HG02981 (cell line): ENCODE measurements around the gene PTK6.

Source experiments
- ATAC-seq: cut with Tn5 transposase; IDR thresholded peaks from one replicate; pipeline ENCODE4 v1.9.1; 2021; ENCODE audit warnings: mild to moderate bottlenecking, moderate library complexity; ENCODE audit not compliant: unreplicated experiment

PTK6 gene

DNA sequence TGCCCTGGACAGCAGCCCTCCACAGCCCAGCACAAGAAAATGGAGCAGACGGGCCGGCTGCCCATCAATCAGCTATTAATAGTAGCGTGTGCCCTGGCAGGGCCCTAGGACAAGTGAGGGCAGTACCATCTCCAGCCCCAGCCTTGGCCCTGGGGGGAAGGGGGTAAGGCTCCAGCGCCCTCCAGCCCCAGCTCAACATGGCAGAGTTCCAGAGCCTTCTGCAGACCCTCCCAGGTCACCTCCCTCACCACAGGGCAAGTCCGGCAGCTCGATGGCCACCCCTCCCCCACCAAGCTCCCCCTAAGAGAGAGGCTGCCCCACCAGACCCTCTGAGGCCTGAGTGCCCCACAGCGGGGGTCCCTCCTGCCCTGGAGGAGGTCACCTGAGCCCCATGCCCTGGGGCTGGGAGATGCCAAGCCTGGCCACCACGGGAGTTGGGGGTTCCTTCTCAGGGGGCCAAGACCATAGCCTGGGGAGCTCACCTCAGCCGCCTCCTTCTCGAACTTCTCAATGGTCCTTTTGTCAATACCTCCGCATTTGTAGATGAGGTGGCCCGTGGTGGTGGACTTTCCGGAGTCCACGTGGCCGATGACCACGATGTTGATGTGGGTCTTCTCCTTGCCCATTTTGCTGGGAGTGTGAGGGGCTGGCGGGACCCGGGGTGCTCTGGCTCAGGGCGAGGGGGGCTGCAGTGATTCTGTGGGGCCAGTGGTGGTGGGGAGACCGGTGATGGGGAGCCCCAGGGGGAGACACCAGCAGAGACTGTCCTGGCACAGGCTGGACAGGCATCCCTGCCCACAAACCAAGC lies 39.8 kb downstream of the PTK6 start:
- no peak for ATAC-seq

DNA sequence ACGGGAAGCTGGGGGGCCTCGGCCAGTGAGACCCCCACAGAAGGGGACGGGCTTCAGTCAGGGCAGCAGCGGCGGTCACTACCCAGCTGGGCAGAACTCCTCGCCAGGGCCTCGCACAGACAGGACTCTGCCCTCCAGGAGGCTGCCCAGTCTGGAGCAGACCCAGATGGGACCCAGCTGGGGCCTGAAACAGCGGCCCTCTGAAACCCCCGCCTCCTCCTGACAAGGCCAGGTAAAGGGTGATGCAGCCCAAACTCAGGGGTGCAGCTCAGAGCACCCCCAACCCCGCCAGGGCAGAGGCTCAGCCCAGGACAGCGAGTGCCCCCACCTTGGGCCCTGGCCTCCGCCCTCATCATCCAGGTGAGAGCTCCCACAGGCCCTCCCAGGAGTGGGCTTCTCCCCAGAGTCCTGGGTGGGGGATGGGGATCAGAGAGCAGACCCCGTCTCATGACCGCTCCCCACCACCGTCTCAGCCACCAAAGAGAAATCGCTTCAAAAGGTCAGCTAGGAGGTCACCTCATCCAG lies 40.5 kb downstream of the PTK6 start:
- no peak for ATAC-seq

DNA sequence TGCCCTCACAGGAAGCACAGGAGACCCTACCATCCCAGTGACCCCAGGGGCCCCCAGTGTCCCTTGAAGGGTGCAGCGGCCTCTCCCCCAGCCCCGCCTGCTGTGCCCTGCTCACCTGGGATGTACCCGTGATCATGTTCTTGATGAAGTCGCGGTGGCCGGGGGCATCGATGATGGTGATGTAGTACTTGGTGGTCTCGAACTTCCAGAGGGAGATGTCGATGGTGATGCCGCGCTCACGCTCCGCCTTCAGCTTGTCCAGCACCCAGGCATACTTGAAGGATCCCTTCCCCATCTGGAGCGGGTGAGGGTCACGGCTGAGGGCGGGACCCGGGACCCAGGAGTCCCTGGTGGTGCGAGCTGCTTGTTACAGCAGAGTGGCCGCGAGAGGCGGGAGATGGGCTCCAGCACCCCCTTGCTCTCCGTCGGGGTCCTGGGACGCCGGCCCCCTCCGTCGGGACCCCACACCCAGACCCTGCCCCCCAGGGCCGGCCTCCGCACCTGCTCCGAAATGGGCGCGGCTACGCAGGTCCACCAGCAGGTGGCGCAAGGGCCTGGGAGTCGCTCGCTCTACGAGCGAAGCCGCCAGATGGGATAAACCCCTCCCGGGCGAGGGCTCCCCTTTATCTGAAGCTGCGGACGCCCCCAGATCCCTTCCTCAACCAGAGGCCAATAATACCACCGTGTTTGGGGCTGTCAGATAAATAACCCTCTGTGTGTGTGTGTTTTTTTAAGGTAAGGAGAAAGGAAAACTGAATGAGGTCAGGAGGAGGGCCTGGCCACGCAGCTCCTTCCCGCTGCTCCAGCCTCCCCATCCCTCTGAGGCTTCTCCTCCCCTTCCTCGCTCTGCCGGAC lies 41.2 kb downstream of the PTK6 start:
- no peak for ATAC-seq

GRCh38 chr20:63495167-63495720 lies 41.9 kb downstream of the PTK6 start:
- no peak for ATAC-seq

- no peak for ATAC-seq
These were observed 42.6 kb downstream of the PTK6 start for GRCh38 chr20:63494420-63495166.

GRCh38 chr20:63494084-63494419 lies 43.1 kb downstream of the PTK6 start:
- ATAC-seq: no peak

DNA sequence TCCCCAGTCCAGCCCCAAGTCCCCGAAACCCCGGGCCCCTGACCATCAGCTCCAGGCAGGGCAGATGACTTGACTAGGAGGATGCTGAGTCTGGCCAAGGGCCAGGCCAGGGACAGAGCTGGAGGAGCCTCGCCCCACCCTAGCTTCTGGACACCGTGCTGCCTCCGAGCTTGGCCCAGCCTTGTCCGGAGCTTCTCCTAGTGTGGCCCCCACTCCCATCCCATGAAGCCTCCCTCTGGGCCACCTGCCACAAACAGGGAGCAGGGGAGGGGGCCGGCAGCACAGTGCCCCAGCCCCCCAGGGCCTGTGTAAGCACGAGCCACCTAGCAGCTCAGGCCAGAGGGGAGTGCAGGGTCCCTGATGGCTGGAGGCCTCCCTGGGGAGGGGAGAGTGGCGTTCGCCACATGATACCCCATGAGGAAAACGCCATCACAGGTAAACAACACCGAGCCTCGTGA lies 43.6 kb downstream of the PTK6 start:
- no peak for ATAC-seq

DNA sequence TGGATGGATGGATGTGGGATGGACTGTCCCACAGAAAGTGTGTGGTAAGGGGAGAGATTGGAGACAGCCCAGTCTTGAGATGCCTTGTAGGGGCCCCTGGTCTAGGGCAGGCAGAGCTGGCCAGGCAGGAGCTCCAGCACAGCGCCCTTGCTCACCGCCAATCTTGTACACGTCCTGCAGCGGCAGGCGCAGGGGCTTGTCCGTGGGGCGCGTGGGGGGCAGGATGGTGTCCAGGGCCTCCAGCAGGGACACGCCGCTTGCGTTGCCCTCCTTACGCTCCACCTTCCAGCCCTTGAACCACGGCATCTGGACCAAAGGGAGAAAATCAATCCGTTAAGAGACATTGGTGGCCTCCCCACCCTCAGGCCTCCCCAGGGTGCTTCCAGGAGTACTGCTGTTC lies 44.2 kb downstream of the PTK6 start:
- ATAC-seq: no peak

DNA sequence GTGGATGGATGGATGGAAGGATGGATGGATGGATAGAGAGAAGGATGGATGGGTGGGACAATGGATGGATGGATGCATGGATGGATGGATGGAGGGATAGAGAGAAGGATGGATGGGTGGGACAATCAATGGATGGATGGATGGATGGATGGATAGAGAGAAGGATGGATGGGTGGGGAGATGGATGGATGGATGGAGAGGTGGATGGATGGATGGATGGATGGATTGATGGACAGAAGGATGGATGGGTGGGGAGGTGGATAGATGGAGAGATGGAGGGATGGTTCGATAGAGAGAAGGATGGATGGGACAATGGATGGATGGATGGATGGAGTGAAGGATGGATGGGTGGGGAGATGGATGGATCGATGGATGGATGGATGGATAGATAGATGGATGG lies 44.7 kb downstream of the PTK6 start:
- no peak for ATAC-seq

DNA sequence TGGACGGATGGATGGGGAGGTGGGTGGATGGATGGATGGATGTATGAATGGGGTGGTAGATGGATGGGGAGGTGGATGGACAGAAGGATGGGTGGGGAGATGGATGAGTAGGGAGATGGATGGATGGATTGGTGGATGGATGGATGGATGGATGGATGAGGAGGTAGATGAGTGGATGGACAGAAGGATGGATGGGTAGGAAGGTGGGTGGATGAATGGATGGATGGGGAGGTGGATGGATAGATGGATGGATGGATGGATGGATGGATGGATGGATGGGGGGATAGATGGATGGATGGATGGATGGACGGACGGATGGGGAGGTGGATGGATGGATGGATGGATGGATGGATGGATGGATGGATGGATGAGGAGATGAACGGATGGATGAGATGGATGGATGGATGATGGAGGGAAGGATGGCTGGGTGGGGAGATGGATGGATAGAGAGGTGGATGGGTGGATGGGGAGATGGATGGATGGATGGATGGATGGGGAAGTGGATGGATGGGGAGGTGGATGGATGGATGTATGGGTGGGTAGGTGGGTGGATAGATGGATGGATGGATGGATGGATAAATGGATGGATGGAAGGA lies 45.4 kb downstream of the PTK6 start:
- no peak for ATAC-seq

DNA sequence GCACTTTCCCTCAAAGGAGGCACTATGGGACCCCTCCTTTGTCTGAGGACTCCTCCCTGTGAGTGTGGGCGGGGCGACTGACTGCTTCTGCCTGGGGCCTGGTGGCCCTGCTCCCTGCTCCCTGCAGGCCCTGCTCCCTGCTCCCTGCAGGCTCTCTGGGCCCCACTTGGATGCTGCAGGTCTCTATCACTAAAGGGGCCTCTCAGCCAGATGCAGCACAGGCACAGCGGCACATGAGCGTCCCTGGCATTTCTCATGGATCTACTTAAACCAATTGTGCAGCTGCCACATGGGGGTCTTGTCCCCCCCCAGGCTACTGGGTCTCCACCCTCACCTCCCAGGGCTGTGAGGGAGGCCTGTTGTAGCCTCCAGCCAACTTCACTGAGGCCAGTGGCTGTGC lies 46.1 kb downstream of the PTK6 start:
- no peak for ATAC-seq

DNA sequence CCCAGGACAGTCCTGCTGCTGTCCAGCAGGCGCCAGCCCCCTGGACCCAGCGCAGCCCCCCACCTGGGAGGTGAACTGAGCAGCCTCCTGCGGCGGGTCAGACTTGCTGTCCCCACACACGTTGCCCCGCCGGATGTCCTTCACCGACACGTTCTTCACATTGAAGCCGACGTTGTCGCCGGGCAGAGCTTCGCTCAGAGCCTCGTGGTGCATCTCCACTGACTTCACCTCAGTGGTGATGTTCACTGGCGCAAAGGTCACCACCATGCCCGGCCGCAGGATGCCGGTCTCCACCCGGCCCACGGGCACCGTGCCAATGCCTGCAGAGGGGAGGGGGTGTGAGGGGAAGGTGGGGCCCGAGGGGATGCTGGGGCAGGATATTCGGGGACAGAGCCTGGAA lies 46.8 kb downstream of the PTK6 start:
- no peak for ATAC-seq

DNA sequence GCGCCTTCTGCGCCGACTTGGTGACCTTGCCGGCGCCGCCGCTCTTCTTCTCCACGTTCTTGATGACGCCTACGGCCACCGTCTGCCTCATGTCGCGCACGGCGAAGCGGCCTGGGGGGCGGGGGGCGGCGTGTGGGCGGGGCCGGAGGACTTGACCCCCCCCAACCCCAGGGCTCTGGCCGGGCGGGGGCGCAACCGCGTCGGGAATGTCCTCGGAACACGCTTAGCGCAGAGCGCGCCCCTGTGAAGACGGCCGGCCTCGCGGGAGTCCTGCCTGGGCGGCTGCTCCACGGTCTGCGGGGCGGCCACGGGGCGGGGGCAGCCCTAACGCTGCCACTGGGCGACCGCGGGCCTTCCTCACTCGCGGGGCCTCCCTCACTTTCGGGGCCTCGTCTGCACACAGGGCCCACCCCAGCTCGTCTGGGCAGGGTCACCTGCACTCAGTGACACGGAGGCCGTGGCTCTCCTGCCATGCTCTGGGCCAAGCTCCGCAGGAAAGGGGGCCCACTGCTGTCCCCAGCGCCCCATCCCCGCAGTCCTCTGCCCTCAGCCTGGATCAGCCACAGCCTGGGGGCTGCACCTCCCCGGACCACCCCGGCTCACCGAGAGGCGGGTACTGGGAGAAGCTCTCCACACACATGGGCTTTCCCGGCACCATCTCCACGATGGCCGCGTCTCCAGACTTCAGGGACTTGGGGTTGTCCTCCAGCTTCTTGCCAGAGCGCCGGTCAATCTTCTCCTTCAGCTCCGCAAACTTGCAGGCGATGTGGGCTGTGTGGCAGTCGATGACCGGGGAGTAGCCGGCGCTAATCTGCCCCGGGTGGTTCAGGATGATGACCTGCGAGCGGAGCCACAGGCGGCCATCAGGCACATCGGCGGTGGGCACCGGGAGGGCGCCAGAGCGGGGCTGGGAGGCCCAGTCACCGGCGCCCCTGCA lies 48.6 kb downstream of the PTK6 start:
- ATAC-seq: no peak

GRCh38 chr20:63487781-63488241 lies 49.4 kb downstream of the PTK6 start:
- no peak for ATAC-seq

DNA sequence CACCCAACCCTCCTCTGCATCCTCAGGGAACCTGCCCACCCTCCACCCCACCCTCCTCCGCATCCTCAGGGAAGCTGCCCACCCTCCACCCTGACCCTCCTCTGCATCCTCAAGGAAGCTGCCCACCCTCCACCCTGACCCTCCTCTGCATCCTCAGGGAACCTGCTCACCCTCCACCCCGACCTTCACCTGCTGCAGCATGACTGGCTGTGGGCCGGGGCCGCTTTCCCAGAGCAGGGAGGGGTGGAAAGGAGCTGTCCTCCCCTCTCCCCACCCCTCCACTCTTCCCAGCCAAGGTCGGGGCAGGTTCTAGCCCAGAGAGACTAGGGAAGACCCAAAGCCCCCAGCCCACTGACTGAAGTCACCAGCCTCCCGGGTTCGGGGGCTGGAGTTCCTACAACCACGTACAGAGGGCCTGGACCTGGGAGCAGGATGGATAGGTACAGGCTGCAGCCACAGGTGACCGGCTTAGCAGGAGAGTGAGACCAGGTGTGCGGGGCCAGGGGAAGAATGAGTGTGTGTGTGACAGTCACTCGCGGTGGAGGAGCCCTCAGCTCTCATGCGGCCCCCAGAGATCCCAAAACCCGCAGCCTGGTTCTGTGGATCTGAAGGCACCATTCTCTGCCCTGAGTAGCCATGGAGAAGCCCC lies 49.9 kb downstream of the PTK6 start:
- no peak for ATAC-seq

- no peak for ATAC-seq
These were observed 50.8 kb downstream of the PTK6 start for GRCh38 chr20:63486300-63486855.

- no peak for ATAC-seq
These were observed 52.3 kb downstream of the PTK6 start for GRCh38 chr20:63484651-63485403.

GRCh38 chr20:63484236-63484635 lies 52.9 kb downstream of the PTK6 start:
- ATAC-seq: no peak
